HG03064 (cell line): Measurements from ENCODE around the gene PPM1D.
"Not testable (repeated sequence)": the region's sequence is repeated elsewhere in the genome, so short reads cannot be mapped to it uniquely, and the experiment has no call there.

Experiments used
- ATAC-seq: cut with Tn5 transposase; IDR thresholded peaks from one replicate; pipeline ENCODE4 v1.9.1; 2021; ENCODE audit warnings: low read depth; ENCODE audit not compliant: unreplicated experiment

The PPM1D gene

DNA sequence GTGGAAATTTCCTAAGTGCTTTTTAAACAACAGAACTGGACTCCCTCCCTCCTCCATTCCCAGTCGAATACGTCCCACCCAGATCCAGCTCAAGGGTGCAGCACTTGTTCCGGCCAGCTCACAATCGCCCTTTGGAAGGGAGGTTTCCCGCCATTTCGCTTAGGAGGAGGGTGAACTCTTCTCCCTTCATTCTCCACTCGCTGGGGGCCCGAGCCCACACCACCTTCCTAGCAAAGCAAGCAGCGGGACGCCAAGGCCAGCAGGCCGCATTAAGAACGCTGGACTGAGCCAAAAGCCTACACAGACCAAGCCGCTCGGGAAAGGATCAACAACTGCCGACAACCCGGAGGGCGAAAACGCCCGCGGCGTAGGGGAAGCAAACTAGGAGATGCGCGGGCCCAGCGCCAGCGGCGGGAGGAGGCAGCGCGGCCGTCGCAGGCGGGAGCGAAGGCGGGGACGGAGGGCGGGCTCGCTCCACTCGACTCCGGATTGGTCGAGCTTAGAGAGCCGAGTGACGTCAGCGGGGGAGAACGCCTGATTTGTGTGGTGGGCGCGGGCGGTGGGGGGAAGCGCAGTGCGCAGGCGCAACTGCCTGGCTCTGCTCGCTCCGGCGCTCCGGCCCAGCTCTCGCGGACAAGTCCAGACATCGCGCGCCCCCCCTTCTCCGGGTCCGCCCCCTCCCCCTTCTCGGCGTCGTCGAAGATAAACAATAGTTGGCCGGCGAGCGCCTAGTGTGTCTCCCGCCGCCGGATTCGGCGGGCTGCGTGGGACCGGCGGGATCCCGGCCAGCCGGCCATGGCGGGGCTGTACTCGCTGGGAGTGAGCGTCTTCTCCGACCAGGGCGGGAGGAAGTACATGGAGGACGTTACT lies at the start of gene PPM1D:
PPM1D (plus strand) TSS at position 574 of the 870 bp plus-strand sequence; CDS start at position 796, 222 bp downstream.
- ATAC-seq: peak; percentile 80

DNA sequence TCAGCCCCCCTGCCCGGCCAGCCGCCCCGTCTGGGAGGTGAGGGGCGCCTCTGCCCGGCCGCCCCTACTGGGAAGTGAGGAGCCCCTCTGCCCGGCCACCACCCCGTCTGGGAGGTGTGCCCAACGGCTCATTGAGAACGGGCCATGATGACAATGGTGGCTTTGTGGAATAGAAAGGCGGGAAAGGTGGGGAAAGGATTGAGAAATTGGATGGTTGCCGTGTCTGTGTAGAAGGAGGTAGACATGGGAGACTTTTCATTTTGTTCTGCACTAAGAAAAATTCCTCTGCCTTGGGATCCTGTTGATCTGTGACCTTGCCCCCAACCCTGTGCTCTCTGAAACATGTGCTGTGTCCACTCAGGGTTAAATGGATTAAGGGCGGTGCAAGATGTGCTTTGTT lies 47.7 kb upstream of the PPM1D start:
- not testable (repeated sequence) for ATAC-seq

DNA sequence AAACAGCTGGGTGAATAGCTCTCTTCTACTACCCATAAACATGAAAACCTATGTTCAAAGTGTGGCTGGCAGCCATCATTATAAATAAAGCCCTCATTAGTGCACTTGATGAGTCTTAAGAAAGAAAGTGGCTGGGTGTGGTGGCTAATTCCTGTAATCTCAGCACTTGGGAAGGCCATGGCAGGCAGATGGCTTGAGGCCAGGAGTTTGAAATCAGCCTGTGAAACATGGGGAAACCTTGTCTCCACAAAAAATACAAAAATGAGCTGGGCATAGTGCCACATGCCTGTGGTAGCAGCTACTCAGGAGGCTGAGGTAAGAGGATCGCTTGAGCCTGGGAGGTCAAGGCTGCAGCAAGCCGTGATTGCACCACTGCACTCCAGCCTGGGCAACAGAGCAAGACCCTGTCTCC lies 45.6 kb upstream of the PPM1D start:
- ATAC-seq: no peak

DNA sequence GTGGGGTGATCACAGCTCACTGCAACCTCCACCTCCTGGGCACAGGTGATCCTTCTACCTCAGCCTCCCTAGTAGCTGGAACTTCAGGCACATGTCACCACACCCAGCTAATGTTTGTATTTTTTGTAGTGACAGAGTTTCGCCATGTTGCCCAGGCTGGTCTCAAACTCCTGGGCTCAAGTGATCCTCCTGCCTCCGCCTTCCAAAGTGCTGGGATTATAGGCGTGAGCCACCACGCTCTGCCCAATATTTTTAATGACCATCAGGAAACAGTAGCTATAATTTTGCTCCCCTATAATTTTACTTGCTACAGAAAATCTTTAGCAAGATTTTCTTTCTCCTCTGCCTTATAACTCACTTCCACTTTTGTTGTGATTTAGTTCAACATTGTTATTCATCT lies 44.2 kb upstream of the PPM1D start:
- no peak for ATAC-seq

DNA sequence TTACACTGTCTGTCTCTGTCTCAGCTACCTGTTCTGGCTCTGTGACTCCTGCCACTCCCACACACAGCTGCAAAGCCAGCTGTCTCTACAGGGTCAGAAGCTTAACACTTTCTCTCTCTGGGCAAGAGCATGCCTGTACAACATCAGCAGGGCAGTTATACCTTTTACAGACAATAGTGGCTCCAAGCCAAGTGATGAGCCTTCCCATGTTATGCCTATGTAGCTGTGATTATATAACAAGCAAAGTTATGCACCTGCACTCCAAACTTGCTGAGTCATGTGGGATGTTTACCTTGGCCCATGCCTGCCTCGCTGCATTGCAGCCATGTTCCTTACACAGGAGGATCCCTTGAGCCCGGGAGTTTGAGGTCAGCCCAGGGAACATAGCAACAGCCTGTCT lies 42.2 kb upstream of the PPM1D start:
- no peak for ATAC-seq

DNA sequence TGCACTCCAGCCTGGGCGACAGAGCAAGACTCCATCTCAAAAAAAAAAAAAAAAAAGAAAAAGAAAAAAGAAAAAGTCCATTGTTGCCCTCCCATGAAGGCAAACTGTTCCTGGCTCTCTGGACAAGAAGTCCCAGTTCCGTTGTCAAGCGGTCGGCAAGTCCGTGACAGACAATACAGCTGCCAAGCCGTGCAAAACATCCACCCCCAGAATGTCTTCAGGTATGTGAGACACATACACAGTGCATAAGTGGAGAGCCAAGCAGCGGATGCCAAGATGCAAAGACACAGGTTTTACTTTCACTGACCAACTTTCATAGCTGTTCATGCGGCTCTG lies 40.4 kb upstream of the PPM1D start:
- no peak for ATAC-seq

DNA sequence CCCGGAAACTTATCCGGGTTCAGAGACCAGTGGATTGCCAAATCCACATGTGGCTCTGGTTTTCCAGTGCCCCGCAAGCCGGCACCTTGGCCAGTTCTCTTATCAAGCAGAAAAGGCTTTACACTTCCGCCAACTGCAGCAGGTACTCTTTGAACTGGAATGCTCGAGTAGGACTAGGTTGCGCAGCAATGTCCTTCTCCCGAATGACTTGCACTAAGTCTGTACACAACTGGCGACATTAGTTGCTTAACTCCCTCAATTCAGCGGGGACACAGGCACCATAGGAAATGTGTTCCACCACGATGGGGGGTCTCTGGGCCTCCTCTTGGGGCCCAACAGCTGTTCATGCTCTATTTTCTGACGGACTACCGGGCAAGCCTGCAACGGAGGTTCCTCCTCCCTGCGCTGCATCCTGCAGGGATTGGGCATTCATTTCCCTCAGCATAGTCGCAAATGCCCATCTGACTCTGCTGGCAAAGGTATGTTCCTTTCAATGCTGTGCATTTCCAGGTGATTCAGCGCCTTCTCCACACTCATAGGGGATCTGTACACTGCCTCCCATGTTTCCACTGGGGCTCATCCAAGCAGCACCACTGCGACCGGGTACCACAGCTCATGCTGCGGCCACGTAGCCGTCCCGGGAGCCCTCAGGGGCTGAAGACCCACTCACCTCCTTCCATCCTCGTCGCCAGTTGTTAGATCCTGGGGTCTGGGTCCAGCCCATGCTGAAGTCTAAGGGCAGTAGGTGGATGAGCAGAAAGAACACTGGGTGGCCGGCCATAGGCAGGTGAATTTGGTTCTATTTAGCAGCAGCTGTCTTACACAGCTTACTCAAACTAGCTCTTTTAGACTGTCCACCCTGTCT lies 39.8 kb upstream of the PPM1D start:
- ATAC-seq: no peak

DNA sequence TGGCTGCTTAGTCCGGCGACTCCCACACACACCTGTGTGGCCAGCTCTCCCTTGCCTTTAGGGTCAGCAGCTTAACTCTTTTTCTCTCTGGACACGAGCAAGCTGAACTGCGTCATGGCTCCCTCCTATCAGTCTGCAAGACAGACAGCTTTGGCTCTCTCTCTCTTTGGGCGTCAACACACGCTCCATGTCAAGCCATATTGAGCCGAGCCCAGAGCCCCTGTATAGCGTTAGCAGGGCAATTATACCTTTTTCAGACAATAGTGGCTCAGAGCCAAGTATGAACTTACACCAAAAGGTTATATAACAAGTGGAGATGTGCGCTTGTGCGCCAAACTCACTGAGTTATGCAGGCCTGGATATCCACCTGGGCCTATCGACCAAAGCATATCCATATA lies 39.1 kb upstream of the PPM1D start:
- ATAC-seq: no peak

DNA sequence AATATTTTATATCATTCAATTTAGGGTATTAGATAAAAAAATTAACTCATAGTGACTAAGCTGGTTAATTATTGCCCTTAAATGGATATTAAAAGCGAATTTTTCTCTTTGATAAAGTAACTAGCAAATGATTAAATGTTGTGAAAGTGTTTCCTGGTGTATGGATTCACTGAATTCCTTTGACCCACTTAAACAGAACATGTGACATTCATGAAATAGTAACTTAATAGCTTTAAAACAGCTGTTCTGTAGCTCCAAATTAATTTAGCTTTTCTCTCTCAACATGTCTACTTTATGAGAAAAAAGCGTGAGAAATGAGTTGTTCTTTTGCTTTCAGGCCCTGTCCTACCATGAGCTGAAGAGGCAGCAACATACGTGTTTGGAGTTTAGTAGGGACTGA lies 37.6 kb upstream of the PPM1D start:
- ATAC-seq: no peak

DNA sequence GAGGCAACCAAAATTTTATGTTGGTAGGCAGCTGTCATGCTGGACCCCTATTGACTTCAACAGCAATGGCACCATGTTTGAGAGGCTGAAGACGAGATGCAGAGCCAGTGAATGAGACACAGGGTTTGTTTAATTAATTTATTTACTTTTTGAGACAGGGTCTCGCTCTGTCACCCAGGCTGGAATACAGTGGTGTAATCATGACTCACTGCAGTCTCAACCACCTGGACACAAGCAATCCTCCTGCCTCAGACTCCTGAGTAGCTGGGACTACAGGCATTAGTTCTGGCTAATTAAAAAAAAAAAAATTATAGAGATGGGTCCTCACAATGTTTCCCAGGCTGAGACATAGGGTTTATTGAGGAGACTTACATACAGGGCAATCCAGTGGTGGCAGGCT lies 36.2 kb upstream of the PPM1D start:
- ATAC-seq: no peak

DNA sequence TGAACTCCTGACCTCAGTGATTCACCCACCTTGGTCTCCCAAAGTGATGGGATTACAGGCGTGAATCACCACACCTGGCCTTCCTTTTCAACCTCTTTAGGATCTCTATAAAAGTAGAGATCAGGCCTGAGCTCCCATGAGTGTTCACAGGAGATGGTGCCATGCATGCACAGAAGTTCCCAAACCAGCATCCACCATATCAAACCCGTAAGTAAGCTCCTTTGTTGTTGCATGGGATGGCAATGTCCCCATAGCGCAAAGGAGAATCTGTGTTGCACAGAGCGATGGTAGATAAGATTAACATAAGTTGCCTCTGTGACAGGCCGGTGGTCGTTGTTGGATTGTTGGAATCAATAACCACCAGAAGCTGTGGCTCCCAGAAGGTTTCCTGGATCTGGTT lies 34.8 kb upstream of the PPM1D start:
- ATAC-seq: no peak

DNA sequence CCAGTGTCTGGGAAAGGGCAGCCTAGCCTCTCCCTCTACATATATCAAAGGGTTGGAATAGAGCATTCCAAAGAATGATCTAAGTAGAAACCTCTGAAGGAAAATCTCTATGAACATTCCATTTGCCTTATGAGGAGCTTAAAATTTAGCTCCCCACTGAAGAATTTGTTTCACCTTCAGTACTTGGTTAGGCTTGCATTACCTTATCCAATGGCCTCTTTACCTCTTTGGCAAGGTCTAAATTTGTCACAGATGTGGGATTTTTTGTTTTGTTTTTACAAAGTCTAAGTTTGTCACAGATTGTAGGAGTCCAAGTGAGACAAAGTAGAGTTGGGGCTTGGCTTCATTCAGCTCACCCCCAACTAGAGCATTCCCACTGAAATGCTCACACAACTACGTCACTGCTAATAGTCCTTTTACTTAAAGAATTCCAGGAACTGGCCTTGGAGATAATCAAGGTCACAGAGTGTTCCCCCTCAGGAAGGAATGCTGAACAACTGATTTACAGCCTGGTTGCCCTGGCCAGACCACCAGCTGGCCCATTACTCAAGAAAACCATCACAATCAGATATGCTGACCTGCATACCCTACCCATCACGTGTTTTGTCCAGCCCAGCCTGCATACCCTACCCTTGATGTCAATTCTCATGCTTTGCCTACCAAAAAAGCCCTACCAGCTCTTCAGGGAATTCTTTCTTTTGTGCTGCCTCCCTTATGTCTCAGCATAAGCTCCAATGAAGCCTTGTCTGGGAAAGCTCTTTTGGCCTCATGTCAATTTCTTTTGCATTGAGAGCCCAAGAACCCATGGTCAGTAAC lies 26.5 kb upstream of the PPM1D start:
- no peak for ATAC-seq

DNA sequence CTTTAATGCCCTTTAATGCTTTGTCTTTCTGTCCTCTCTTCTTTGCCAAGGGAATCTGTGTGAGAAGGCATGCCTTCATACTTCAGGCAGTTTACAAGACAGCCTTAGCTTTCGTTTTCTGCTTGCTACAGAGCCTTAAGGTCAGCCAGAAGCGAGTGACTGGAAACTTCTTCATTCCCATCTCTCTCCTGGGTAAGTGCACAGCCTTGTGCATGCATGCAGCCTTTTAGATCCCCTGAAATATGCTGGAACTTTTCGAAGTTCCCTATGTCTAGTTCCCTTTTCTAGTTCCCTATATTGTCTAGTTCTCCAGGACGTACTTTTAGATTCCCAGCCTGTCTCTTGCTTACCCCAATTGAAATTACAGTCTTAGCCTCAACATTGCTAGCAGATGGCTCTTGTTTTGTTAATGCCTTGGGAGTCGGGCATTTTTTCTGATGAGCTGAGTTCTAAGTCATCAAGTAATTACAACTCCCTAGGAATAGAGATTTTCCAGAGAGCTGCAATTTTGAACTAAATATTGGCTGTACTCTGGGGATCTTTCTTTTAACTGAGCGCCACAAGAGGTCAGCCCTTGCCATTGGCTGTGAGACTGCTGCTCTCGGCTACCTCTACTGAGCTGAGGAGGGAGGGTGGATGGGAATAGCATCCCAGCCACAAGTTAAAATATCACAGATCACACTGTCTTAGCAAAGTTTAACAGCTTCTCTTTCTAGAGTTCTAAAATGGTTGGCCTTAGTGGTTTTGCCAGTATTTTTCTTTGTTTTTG lies 22.7 kb upstream of the PPM1D start:
- ATAC-seq: no peak

DNA sequence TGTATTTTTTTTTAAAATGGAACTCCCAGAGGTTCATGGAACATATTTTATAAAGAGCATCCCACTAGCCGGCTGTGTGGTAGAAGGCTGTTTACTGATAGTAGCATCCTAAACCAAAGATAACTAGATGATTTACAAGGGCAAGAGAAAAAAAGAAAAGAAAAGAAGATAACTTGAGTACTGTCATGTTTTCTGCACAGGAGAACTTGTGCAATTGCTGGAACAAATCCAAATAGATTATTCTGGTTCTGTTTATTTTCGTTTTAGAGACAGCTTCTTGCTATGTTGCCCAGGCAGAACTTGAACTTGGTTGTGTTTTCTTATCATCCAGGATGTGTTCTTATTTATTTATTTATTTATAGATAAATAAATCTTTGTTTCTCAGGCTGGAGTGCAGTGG lies 20.9 kb upstream of the PPM1D start:
- ATAC-seq: no peak

DNA sequence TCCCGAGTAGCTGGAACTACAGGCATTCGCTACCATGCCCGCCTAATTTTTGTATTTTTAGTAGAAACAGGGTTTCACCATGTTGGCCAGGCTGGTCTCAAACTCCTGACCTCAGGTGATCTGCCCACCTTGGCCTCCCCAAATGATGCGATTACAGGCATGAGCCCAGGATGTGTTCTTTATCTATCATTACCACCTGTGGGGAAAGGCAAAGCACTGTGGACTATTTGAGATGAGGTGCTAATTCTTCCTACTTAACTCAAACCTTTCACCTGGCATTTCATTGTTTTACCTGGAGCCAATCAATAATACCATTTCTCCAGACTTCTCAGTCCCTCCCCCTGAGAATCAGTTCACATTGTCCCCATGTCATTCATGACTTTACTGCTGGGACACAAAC lies 20.4 kb upstream of the PPM1D start:
- ATAC-seq: no peak

DNA sequence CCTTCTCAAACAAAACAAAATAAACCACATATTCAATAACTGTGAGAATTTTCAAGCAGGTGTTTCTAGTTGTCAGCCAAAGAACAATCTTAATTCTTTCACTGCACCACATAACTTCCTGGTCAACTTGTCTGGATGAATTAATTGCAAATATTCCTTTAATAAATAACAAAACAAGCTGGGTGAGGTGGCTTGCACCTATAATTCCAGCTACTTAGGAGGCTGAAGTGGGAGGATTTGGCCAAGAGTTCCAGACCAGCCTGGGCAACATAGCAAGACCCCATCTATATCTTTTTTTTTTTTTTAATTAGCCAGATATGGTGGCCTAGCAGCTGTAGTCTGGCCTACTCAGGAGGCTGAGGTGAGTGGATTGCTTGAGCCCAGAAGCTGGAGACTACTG lies 17.0 kb upstream of the PPM1D start:
- no peak for ATAC-seq

DNA sequence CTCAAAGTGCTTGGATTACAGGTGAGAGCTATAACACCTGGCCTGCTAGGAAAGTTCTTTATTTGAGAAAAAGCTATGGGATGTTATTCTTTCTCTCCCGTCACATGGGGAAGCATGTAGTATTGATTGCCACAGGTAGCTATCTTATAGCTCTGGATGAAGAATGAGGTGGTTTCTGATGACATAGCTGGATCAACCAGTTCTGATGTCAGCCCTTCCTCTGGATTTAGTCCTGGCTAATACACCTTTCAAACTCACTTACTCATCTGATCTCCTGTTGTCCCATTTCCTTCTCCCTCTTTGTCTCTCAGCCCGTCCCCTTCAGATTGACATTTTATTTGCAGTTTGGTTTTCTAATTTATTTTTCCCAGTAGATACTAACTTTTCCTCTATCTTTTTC lies 14.1 kb upstream of the PPM1D start:
- ATAC-seq: no peak

DNA sequence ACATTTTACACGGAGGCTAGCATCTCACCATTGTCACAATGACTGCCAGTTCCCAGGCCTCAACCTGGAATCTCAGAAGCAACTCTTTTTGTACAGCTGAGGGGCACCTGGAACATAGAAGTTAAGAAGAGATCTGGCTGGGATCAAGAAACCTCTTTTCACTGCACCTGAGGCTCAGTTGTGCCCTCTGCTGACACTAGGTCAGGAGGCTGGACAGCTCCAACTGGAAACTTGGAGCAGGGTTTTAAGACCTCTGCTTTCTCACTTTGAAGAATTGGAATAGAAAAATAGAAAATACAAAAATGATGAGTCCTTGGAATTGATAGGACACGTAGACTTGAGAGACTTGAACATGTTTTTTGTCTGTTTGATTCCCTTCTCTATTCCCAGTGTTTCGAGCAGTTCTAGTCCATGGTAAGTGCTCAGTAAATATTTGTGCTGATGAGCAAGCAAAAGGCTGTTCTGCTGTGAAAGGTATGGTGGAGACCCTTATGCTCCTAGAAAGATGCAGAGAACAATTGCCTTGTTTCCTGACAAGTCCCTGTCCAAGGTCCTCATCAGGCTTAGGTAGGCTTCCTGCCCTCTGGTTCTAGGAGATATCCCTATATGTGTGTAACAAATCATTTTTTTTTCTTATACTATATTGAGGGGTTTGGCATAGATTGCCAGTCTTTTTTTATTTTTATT lies 13.6 kb upstream of the PPM1D start:
- no peak for ATAC-seq

DNA sequence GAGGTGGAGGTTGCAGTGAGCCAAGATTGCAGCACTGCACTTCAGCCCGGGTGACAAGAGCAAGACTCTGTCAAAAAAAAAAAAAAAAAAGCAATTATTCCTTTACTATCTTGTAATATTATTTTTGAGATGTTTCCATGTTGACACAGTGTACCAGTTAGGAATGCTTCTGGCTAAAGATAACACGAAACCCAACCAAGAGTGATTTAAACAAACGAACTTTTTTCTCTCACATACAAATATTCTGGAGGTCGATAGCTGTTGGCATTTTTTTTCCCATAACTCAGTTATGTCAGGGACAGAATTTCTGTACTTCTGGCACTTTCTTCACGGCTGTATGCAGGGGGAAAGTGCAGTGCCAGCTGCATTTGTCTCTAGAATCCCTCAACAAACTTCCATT lies 9.9 kb upstream of the PPM1D start:
- ATAC-seq: no peak

DNA sequence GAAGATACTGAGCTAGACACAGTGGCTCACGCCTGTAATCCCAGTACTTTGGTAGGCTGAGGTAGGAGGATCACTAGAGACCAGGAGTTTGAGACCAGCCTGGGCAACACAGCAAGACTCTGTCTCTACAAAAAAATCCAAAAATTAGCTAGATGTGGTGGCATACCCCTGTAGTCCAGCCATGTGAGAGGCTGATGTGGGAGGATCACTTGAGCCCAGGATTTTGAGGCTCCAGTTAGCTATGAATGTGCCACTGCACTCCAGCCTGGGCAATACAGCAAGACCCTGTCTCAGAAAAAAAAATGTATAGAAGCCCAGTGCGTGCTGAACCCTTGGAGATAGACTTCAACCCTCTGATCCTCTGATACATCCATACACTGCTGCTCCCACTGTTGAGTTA lies 7.2 kb upstream of the PPM1D start:
- ATAC-seq: no peak
